Esophagus squamous epithelium (tissue), 4 donors: Measurements from ENCODE around the gene CACNA1B.

Source experiments
- CTCF ChIP-seq, 6 experiments: fragments of 450-650 bp in 4 of 6; fragments of 200-600 bp in 2 of 6; sonication (generic) in 2 of 6; IDR thresholded peaks; one replicate each; pipeline ENCODE4 v1.5.1; 2016 to 2019; ENCODE audit warnings: antibody characterized with exemption in 6 of 6, mild to moderate bottlenecking in 4 of 6, moderate library complexity in 4 of 6
- POLR2A ChIP-seq, 4 donors: fragments of 450-650 bp; IDR thresholded peaks; one replicate each; pipeline ENCODE4 v1.6.1; 2017; ENCODE audit warnings: antibody characterized with exemption in 4 of 4, mild to moderate bottlenecking in 4 of 4, moderate library complexity in 3 of 4

- TF ChIP-seq CTCF (IDR thresholded peaks at IDR 0.05) (no peak), POLR2A (IDR thresholded peaks at IDR 0.05) (no peak)
Measured at GRCh38 chr9:138014563-138014945, 137.0 kb downstream of the CACNA1B start.
